HUES48 (cell line): ENCODE data around the gene ITGAV.

Experiments used
- H3K27ac ChIP-seq: one replicate; pipeline ENCODE4 v1.7.0; 2013; ENCODE audit warnings: low read depth, low read length, inconsistent platforms
- H3K27me3 ChIP-seq: 2 replicates; pipeline ENCODE4 v1.6.1; 2013; ENCODE audit warnings: mild to moderate bottlenecking, low read length; ENCODE audit not compliant: control insufficient read depth, insufficient read depth
- H3K36me3 ChIP-seq: 2 replicates; pipeline ENCODE4 v1.6.1; 2013; ENCODE audit warnings: low read length; ENCODE audit not compliant: control insufficient read depth, insufficient read depth
- H3K4me1 ChIP-seq: 2 replicates; pipeline ENCODE4 v1.6.1; 2013; ENCODE audit warnings: mild to moderate bottlenecking, low read length; ENCODE audit not compliant: control insufficient read depth, insufficient read depth
- H3K4me3 ChIP-seq: 2 replicates; pipeline ENCODE4 v1.5.1; 2013; ENCODE audit warnings: mild to moderate bottlenecking, low read depth, low read length
- H3K9ac ChIP-seq: 2 replicates; pipeline ENCODE4 v1.6.1; 2013; ENCODE audit warnings: mild to moderate bottlenecking, low read depth, low read length, moderate library complexity
- H3K9me3 ChIP-seq: 2 replicates; pipeline ENCODE4 v1.6.1; 2013; ENCODE audit warnings: low read length; ENCODE audit not compliant: control insufficient read depth, insufficient read depth

ITGAV gene

GRCh38 chr2:186592137-186592875 lies 2.5 kb downstream of the ITGAV start:
- H3K27me3 ChIP-seq, result no peaks in the 10 kb centered on the region
- H3K4me3 ChIP-seq, result peak overlapping the region; percentile 86; the same call in 1 of the 2 replicates
- H3K9me3 ChIP-seq, result no peaks in the 10 kb centered on the region
- H3K27ac ChIP-seq, result no peak overlapping the region
- H3K36me3 ChIP-seq, result no peaks in the 10 kb centered on the region
- H3K9ac ChIP-seq, result no peak overlapping the region
- peaks cover 39% of the 10 kb centered on the region for H3K4me1 ChIP-seq

GRCh38 chr2:186593523-186593922 lies 3.7 kb downstream of the ITGAV start:
- Histone ChIP-seq H3K9ac (no peak overlapping the region), H3K27ac (no peak overlapping the region), H3K4me1 (peaks cover 45% of the 10 kb centered on the region), H3K36me3 (no peaks in the 10 kb centered on the region), H3K4me3 (no peak overlapping the region), H3K9me3 (no peaks in the 10 kb centered on the region), H3K27me3 (no peaks in the 10 kb centered on the region)

- H3K4me3 ChIP-seq, result no peak overlapping the region
- H3K9me3 ChIP-seq, result no peaks in the 10 kb centered on the region
- H3K36me3 ChIP-seq, result no peaks in the 10 kb centered on the region
- no peak overlapping the region for H3K27ac ChIP-seq
- no peak overlapping the region for H3K9ac ChIP-seq
- H3K4me1 ChIP-seq, result peaks cover 48% of the 10 kb centered on the region
- H3K27me3 ChIP-seq, result no peaks in the 10 kb centered on the region
These were observed 4.3 kb downstream of the ITGAV start for GRCh38 chr2:186594001-186594722.

- no peaks in the 10 kb centered on the region for H3K27me3 ChIP-seq
- no peak overlapping the region for H3K4me3 ChIP-seq
- peaks cover 55% of the 10 kb centered on the region for H3K4me1 ChIP-seq
- H3K9me3 ChIP-seq, result no peaks in the 10 kb centered on the region
- no peaks in the 10 kb centered on the region for H3K36me3 ChIP-seq
- H3K27ac ChIP-seq, result no peak overlapping the region
- H3K9ac ChIP-seq, result no peak overlapping the region
These were observed 5.4 kb downstream of the ITGAV start for GRCh38 chr2:186595219-186595618.

GRCh38 chr2:186599186-186599778 lies 9.4 kb downstream of the ITGAV start:
- no peak overlapping the region for H3K27ac ChIP-seq
- peaks cover 11% of the 10 kb centered on the region for H3K36me3 ChIP-seq
- no peaks in the 10 kb centered on the region for H3K9me3 ChIP-seq
- H3K27me3 ChIP-seq, result no peaks in the 10 kb centered on the region
- H3K9ac ChIP-seq, result no peak overlapping the region
- H3K4me3 ChIP-seq, result no peak overlapping the region
- peaks cover 36% of the 10 kb centered on the region; the same call in 1 of the 2 replicates for H3K4me1 ChIP-seq

- Histone ChIP-seq H3K4me1 (peaks cover 35% of the 10 kb centered on the region), H3K9me3 (no peaks in the 10 kb centered on the region), H3K27me3 (no peaks in the 10 kb centered on the region), H3K4me3 (no peak overlapping the region), H3K9ac (no peak overlapping the region), H3K27ac (no peak overlapping the region), H3K36me3 (peaks cover 11% of the 10 kb centered on the region)
These were observed 13.4 kb downstream of the ITGAV start for GRCh38 chr2:186603286-186603685.

- H3K36me3 ChIP-seq, result peaks cover 11% of the 10 kb centered on the region
- no peaks in the 10 kb centered on the region for H3K27me3 ChIP-seq
- H3K9ac ChIP-seq, result no peak overlapping the region
- no peak overlapping the region for H3K4me3 ChIP-seq
- H3K27ac ChIP-seq, result no peak overlapping the region
- peaks cover 18% of the 10 kb centered on the region for H3K4me1 ChIP-seq
- no peaks in the 10 kb centered on the region for H3K9me3 ChIP-seq
These were observed 15.2 kb downstream of the ITGAV start for GRCh38 chr2:186605041-186605440.

GRCh38 chr2:186607660-186608324 lies 17.9 kb downstream of the ITGAV start:
- no peak overlapping the region for H3K4me3 ChIP-seq
- no peak overlapping the region for H3K9ac ChIP-seq
- H3K27ac ChIP-seq, result no peak overlapping the region
- H3K4me1 ChIP-seq, result peaks cover 15% of the 10 kb centered on the region
- no peaks in the 10 kb centered on the region for H3K9me3 ChIP-seq
- H3K36me3 ChIP-seq, result peaks cover 4% of the 10 kb centered on the region; the same call in 1 of the 2 replicates
- H3K27me3 ChIP-seq, result no peaks in the 10 kb centered on the region

- Histone ChIP-seq H3K9me3 (no peaks in the 10 kb centered on the region), H3K9ac (no peak overlapping the region), H3K4me3 (no peak overlapping the region), H3K36me3 (no peaks in the 10 kb centered on the region), H3K27me3 (no peaks in the 10 kb centered on the region), H3K4me1 (0 out of 2 replicates have a peak, but pooled peaks cover 6% of the 10 kb centered on the region), H3K27ac (no peak overlapping the region)
These were observed 20.9 kb downstream of the ITGAV start for GRCh38 chr2:186610785-186611184.

- Histone ChIP-seq H3K36me3 (no peaks in the 10 kb centered on the region), H3K4me3 (no peak overlapping the region), H3K4me1 (no peaks in the 10 kb centered on the region), H3K9ac (no peak overlapping the region), H3K27ac (no peak overlapping the region), H3K9me3 (no peaks in the 10 kb centered on the region), H3K27me3 (no peaks in the 10 kb centered on the region)
These were observed 21.7 kb downstream of the ITGAV start for GRCh38 chr2:186611526-186611925.
